GM12865 (cell line): Measurements from ENCODE around the gene ATXN7.

Source experiments
- DNase-seq: peaks from one replicate; pipeline ENCODE4 v3.0.0; 2010; ENCODE audit warnings: low read depth
- H3K4me3 ChIP-seq: 2 replicates; pipeline ENCODE4 v1.5.1; 2011; ENCODE audit warnings: mild to moderate bottlenecking, low read depth, low read length, control low read depth
- TF ChIP-seq, protein P1 (sequence below): IDR thresholded peaks from 2 replicates; pipeline ENCODE4 v1.5.1; 2011; ENCODE audit warnings: low read length, control low read depth, low read depth, inconsistent platforms; ENCODE audit not compliant: insufficient read depth; ENCODE audit errors: missing control alignments

The ATXN7 gene

DNA sequence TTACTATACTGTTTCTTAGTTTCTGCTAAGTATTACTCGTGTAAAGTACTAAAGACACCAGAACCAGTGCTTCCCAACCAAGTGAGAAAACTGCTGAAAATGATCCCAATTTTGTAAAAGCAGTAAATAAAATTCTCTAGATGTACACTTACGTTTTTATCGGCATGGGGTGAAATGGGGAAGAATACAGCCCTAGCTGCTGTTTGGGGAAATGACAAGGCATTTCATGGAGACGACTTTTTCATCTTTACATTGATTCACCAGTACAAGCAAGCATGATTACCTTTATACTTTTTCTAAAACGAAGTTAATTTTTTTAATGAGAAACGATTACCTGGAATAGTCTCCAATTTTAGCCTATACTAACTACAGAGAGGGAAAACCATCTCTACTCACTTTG lies 158.3 kb downstream of the ATXN7 start:
- TF ChIP-seq, protein P1, sequence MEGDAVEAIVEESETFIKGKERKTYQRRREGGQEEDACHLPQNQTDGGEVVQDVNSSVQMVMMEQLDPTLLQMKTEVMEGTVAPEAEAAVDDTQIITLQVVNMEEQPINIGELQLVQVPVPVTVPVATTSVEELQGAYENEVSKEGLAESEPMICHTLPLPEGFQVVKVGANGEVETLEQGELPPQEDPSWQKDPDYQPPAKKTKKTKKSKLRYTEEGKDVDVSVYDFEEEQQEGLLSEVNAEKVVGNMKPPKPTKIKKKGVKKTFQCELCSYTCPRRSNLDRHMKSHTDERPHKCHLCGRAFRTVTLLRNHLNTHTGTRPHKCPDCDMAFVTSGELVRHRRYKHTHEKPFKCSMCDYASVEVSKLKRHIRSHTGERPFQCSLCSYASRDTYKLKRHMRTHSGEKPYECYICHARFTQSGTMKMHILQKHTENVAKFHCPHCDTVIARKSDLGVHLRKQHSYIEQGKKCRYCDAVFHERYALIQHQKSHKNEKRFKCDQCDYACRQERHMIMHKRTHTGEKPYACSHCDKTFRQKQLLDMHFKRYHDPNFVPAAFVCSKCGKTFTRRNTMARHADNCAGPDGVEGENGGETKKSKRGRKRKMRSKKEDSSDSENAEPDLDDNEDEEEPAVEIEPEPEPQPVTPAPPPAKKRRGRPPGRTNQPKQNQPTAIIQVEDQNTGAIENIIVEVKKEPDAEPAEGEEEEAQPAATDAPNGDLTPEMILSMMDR = no peak
- H3K4me3 ChIP-seq = peak overlapping the region; percentile 76
- DNase-seq = no peak

DNA sequence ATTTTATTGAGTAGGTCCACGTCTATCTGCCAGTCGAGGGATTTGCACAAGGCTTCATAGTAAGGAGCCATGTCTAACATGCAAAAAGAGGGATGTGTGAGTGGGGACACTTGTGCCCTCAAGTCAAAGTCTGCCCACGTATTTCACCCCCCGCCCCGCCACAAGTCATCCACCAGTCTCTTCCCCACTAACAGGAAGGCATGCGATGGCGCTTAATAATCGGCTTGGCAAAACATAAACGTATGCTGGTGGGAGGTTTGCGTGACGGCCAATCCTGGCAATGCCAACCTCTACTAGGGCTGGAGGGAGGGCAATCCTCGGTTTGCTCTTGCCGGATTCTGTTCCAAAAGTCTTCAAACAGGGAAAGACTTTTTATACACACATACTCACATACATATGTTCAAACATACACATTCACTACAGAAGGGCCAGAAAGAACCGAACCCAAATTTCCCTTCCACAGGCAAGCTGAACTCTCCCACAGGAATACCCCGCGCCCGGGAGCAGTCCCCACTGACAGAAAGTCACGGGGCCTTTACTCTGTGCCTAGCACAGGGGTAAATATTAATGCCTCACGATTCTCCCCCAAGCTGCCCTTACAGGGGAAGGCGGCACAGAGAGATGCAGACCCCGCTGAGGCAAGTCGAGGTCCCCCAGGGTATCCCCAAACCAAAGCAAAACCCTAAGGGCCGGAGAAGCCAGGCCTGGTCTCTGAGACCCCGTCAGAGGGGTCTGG lies 159.0 kb downstream of the ATXN7 start:
- TF ChIP-seq, protein P1 = no peak
- peak; percentile 27 for DNase-seq
- H3K4me3 ChIP-seq = peak overlapping the region; percentile 76

DNA sequence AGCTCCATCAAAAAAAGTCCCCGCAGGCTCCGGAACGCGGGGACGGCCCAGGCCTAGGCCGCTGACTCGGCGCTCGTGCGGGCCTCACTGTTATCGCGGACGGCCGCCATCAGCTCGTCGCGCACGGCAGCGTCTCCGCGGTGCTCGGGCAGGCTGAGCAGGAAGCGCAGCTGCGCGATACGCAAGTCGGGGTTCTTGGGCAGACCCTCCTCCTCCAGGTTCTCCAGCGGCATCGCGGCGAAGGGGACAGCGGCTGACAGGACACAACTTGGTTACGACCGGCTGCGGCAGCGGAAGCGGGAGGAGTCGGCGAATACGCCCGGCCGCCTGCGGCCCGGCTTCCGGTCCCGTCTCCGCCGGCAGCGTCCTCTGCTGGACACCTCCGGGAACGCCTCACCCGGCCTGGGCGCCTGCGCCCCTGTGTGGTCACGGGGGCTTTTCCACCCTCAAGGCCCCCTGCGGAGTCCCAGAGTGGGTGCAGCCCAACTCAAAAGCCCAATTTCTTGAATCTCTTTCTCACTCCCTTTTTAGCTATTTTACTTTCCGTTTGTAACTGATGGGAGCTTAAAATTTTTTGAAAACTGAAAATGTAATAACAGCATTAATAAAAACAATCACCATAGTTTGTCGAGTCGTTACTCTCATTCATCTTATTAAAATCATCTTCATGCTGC lies 159.7 kb downstream of the ATXN7 start, which contains the start of gene PSMD6:
TSS of gene PSMD6 (minus strand) at position 308 of the 674 bp plus-strand sequence. CDS start at position 233, 75 bp downstream.
- H3K4me3 ChIP-seq = peak within 1 kb of the TSS; percentile 76
- TF ChIP-seq, protein P1 = peak; percentile 100
- DNase-seq = peak; percentile 91

DNA sequence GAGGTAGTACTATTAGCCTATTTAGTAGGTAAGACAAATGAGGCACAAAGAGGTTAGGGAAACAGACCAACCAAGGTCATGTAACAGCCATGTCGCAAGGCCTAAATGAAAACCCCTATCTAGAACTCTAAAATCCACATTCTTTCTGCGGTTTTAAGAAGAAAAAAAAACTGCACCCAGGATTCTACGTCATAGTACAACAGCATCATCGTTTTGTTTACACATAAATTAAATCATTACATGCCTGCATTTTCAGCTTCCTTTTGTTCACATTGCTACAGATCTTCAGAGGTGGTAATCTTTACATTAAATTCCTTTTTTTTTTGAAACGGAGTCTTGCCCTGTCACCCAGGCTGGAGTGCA lies 160.2 kb downstream of the ATXN7 start:
- TF ChIP-seq, protein P1 = no peak
- no peak for DNase-seq
- peak overlapping the region; percentile 76 for H3K4me3 ChIP-seq

DNA sequence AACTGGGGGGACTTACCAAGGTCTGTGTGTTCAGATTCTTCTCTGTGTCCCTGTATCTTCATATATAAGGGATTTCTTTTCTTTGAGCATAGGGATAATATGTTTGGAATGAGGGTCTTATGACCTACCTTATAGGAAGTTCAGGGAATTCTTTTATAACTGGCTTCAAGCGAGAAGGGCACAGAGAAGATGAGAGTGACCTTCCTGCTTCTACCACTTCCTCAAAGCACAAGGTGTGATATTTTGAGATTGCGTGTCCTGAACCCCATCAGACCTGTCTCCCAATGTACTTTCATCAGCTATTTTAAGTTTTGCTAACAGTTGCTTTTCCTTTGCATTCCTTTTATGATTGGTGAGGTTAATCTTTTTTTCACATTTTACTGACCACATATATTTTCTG lies 162.7 kb downstream of the ATXN7 start:
- H3K4me3 ChIP-seq = no peak overlapping the region
- TF ChIP-seq, protein P1 = no peak
- no peak for DNase-seq

DNA sequence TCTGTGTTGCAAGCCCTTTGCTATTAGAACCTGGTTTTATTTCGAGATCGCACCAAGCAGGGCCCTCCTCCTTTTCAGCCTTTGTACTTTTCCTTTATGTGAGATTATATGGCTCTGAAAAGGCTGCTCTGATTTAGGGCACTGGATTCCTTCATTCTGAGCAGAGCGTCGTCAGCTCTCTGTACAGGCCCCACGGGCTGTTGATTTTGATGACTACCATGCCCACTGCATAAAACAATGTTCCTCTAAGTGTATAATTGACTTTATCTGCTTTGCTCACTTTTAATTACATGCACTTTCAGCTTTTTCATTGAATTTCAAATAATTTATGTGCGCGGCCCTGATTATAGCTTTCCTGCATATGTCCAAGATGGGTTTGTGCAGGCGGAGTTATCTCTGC lies 164.0 kb downstream of the ATXN7 start:
- H3K4me3 ChIP-seq = no peak overlapping the region
- TF ChIP-seq, protein P1 = no peak
- no peak for DNase-seq
